ENCODE measurements around the gene EIF4EBP2. TPM values are rescaled to one million over a fixed set of nuclear protein-coding genes. Genes with fewer than 3 reads are reported as not detected.

Gene EIF4EBP2
- total and polyA plus RNA-seq, 2 of the 13 experiments (the other 11 are each of a cell fraction or from before 2014, with no cell fraction given), result 16.9 to 22.0 TPM

DNA sequence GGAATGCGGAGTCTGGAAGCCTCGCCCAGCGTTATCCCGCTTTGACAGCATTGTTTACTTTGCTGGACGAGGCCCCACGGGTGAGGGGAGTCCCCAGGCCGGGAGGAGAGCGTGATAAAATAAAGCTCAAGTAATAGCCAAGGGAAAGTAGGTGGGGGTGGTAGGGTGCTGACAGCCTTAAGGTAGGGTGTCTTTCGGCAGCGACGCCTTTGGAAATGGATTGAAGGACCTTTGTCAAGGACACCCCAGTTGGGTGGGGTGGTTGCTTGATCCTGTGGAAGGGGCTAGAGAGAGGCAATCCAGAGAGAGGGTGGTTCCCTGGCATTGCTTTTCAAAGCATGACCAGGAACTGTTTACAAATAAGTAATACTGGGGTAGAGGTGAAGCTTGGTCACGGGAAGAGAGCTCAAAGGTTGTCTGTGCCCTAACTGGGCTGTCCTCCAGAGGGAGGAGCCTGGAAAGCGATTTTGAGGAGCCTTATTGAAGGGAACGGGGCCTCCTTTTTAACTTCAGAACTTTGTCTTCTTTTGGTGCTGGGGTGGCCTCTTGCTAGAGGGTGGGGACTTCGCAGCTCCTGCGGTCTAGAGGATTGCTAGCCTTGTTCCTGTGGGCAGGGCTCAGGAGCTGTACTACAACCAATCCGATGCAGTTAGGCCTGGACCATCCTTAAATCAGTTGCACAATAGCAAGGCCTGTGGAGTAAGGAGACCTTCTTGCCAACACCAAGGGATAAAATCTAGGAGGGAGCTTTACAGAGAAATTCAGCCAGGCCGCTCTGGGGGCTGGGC is 1.3 kb downstream of the EIF4EBP2 start (continued):
- TF ChIP-seq, protein P1, sequence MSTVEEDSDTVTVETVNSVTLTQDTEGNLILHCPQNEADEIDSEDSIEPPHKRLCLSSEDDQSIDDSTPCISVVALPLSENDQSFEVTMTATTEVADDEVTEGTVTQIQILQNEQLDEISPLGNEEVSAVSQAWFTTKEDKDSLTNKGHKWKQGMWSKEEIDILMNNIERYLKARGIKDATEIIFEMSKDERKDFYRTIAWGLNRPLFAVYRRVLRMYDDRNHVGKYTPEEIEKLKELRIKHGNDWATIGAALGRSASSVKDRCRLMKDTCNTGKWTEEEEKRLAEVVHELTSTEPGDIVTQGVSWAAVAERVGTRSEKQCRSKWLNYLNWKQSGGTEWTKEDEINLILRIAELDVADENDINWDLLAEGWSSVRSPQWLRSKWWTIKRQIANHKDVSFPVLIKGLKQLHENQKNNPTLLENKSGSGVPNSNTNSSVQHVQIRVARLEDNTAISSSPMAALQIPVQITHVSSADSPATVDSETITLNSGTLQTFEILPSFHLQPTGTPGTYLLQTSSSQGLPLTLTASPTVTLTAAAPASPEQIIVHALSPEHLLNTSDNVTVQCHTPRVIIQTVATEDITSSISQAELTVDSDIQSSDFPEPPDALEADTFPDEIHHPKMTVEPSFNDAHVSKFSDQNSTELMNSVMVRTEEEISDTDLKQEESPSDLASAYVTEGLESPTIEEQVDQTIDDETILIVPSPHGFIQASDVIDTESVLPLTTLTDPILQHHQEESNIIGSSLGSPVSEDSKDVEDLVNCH (CRISPR knock-in tag; IDR thresholded peaks at IDR 0.05), result no peak
- TF ChIP-seq YY1 (IDR thresholded peaks at IDR 0.05; ENCODE audit: insufficient read depth, insufficient replicate concordance, low read depth, low read length) (no peak), SCMH1 (CRISPR knock-in tag; IDR thresholded peaks at IDR 0.05; ENCODE audit: borderline replicate concordance) (no peak), ZIK1 (CRISPR knock-in tag; IDR thresholded peaks at IDR 0.05; ENCODE audit: borderline replicate concordance, low read depth) (no peak), NCOA1 (CRISPR knock-in tag; IDR thresholded peaks at IDR 0.05) (no peak), FOXK2 (IDR thresholded peaks at IDR 0.05) (peak; percentile 41; the same call in 1 of the 2 replicates), NR2F6 (IDR thresholded peaks at IDR 0.05) (no peak), NR2F6 (CRISPR knock-in tag; IDR thresholded peaks at IDR 0.05) (0 out of 2 replicates have a peak, but pooled peaks have one; percentile 5), ATF7 (IDR thresholded peaks at IDR 0.05) (no peak), ATF7 (CRISPR knock-in tag; IDR thresholded peaks at IDR 0.05) (no peak), ZNF619 (CRISPR knock-in tag; IDR thresholded peaks at IDR 0.05) (no peak), HNRNPUL1 (IDR thresholded peaks at IDR 0.05; ENCODE audit: low read depth, low read length) (no peak), NFKB2 (CRISPR knock-in tag; IDR thresholded peaks at IDR 0.05; ENCODE audit: borderline replicate concordance) (no peak), ZNF879 (CRISPR knock-in tag; IDR thresholded peaks at IDR 0.05) (no peak), MTA1 (CRISPR knock-in tag; IDR thresholded peaks at IDR 0.05; ENCODE audit: borderline replicate concordance) (peak; percentile 21; the same call in 1 of the 2 replicates), NCOA2 (CRISPR knock-in tag; IDR thresholded peaks at IDR 0.05) (no peak; the same call in 1 of the 2 replicates), ZSCAN9 (CRISPR knock-in tag; IDR thresholded peaks at IDR 0.05; ENCODE audit: borderline replicate concordance) (no peak)
- TF ChIP-seq, protein P2, sequence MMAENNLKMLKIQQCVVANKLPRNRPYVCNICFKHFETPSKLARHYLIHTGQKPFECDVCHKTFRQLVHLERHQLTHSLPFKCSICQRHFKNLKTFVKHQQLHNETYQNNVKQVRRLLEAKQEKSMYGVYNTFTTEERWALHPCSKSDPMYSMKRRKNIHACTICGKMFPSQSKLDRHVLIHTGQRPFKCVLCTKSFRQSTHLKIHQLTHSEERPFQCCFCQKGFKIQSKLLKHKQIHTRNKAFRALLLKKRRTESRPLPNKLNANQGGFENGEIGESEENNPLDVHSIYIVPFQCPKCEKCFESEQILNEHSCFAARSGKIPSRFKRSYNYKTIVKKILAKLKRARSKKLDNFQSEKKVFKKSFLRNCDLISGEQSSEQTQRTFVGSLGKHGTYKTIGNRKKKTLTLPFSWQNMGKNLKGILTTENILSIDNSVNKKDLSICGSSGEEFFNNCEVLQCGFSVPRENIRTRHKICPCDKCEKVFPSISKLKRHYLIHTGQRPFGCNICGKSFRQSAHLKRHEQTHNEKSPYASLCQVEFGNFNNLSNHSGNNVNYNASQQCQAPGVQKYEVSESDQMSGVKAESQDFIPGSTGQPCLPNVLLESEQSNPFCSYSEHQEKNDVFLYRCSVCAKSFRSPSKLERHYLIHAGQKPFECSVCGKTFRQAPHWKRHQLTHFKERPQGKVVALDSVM (CRISPR knock-in tag; IDR thresholded peaks at IDR 0.05), result peak; percentile 91
- TF ChIP-seq, protein P3, sequence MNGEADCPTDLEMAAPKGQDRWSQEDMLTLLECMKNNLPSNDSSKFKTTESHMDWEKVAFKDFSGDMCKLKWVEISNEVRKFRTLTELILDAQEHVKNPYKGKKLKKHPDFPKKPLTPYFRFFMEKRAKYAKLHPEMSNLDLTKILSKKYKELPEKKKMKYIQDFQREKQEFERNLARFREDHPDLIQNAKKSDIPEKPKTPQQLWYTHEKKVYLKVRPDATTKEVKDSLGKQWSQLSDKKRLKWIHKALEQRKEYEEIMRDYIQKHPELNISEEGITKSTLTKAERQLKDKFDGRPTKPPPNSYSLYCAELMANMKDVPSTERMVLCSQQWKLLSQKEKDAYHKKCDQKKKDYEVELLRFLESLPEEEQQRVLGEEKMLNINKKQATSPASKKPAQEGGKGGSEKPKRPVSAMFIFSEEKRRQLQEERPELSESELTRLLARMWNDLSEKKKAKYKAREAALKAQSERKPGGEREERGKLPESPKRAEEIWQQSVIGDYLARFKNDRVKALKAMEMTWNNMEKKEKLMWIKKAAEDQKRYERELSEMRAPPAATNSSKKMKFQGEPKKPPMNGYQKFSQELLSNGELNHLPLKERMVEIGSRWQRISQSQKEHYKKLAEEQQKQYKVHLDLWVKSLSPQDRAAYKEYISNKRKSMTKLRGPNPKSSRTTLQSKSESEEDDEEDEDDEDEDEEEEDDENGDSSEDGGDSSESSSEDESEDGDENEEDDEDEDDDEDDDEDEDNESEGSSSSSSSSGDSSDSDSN (CRISPR knock-in tag; IDR thresholded peaks at IDR 0.05), result peak; percentile 6; the same call in 1 of the 2 replicates
- TF ChIP-seq, protein P4, sequence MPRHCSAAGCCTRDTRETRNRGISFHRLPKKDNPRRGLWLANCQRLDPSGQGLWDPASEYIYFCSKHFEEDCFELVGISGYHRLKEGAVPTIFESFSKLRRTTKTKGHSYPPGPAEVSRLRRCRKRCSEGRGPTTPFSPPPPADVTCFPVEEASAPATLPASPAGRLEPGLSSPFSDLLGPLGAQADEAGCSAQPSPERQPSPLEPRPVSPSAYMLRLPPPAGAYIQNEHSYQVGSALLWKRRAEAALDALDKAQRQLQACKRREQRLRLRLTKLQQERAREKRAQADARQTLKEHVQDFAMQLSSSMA (CRISPR knock-in tag; IDR thresholded peaks at IDR 0.05), result no peak
- TF ChIP-seq, protein P5, sequence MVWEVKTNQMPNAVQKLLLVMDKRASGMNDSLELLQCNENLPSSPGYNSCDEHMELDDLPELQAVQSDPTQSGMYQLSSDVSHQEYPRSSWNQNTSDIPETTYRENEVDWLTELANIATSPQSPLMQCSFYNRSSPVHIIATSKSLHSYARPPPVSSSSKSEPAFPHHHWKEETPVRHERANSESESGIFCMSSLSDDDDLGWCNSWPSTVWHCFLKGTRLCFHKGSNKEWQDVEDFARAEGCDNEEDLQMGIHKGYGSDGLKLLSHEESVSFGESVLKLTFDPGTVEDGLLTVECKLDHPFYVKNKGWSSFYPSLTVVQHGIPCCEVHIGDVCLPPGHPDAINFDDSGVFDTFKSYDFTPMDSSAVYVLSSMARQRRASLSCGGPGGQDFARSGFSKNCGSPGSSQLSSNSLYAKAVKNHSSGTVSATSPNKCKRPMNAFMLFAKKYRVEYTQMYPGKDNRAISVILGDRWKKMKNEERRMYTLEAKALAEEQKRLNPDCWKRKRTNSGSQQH (CRISPR knock-in tag; IDR thresholded peaks at IDR 0.05; ENCODE audit: low read depth), result no peak
